ENCODE measurements around the gene MXRA7. TPM values are rescaled to one million over a fixed set of nuclear protein-coding genes. Genes with fewer than 3 reads are reported as not detected.
A peak's percentile ranks its signal among the peaks of the same experiment; 100 is the strongest.

Gene MXRA7
- total and polyA plus RNA-seq, 4 donors, result 4.8 to 22.1 (median 11.3) TPM

DNA sequence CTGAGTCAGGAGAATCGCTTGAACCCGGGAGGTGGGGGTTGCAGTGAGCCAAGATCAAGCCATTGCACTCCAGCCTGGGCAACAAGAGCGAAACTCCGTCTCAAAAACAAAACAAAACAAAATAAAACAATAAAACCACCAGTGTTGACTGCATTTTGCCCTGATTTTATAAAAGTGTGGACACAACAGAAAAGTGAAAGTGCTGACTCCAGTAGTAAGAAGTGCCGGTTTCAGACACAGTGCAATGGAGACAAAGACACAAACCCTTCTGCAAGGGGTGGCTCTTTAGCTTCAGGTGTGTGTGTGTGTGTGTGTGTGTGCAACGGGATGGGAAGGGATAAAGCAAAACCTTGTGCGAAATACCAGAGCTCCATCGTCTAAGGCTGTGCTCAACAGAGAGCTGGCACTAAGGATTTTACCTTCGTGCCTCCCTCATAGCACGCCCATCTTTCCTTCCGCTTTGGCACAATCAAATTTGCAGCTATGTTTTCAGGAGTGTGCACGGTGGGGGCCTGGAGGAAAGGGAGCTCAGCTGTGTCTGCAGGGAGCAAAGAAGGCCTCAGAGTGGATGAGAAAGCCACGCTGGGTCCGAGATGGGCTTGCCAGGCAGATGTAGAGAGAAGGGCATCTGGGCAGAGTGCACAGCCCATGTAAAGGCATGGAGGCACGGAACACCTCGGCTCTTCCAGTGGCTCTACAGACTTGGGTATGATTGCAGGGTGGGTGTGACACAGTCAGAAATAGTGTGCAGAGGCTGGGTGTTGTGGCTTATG is 15.5 kb downstream of the MXRA7 start:
- peaks cover 0 to 5% (median 0%) of the 10 kb centered on the region in 4 donors for H3K4me1 ChIP-seq (ENCODE audit: control insufficient read depth in 4 of 4, insufficient read depth in 4 of 4, low read length in 3 of 4)
- no peaks in the 10 kb centered on the region for H3K36me3 ChIP-seq (ENCODE audit: control insufficient read depth in 4 of 4, insufficient read depth in 3 of 4, low read depth in 1 of 4, low read length in 3 of 4)
- no peaks in the 10 kb centered on the region for H3K9me3 ChIP-seq (ENCODE audit: control insufficient read depth in 4 of 4, low read length in 3 of 4)
- H3K4me3 ChIP-seq (ENCODE audit: low read depth in 1 of 3, low read length in 3 of 3), result no peak overlapping the region
- H3K9ac ChIP-seq (ENCODE audit: low read depth in 1 of 2, low read length in 2 of 2), result no peak overlapping the region
- H3K27ac ChIP-seq (ENCODE audit: low read depth in 1 of 2, low read length in 2 of 2), result peak overlapping the region in 1 of 2 donors; percentile 27
- WGBS, result 77% methylated on average over 16 of the region's 16 CpGs
- TF ChIP-seq RXRA (IDR thresholded peaks at IDR 0.05) (no peak), FOXA1 (IDR thresholded peaks at IDR 0.05) (no peak)
- DNase-seq (ENCODE audit: low spot score), result no peak
- no peaks in the 10 kb centered on the region for H3K27me3 ChIP-seq (ENCODE audit: control insufficient read depth in 4 of 4, insufficient read depth in 4 of 4, low read length in 3 of 4)

DNA sequence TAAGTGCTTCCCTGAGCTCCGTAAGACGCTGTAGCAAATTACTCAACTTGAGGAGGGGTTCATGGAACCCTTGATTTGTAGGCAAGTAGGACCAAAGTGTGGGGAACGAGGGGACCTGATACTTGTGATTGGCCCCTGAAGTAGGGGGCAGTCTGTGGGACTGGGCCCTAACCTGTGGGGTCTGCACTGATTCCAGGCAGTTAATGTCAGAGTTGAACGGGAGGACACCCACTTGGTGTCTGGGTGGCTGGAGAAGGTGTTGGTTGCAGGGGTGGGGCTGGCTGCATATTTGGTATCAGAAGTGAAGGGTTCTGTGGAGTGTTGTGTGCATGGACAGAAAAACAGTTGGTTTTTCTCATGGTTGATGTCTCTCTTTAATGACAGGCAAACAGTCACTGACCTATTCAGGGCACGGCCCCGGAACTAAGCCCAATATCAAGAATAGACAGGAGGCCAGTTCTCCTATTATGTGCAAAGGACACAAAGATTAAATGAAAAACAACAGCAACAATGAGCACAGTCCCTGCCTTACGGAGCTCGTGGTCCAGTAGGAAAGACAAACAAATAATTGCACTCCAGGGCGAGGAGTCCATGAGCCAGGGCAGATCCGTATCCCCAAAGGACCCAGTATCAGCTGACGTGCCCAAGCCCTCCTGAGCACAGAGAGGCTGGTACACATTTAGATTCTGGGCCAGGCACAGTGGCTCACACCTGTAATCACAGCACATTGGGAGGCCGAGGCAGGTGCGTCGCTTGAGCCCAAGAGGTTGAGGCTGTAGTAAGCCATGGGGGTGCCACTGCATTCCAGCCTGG is 19.2 kb downstream of the MXRA7 start:
- Histone ChIP-seq H3K4me1 (ENCODE audit: control insufficient read depth in 4 of 4, insufficient read depth in 4 of 4, low read length in 3 of 4) (peaks cover 0 to 3% (median 0%) of the 10 kb centered on the region in 4 donors), H3K27me3 (ENCODE audit: control insufficient read depth in 4 of 4, insufficient read depth in 4 of 4, low read length in 3 of 4) (no peaks in the 10 kb centered on the region), H3K27ac (ENCODE audit: low read depth in 1 of 2, low read length in 2 of 2) (no peak overlapping the region), H3K9ac (ENCODE audit: low read depth in 1 of 2, low read length in 2 of 2) (no peak overlapping the region), H3K4me3 (ENCODE audit: low read depth in 1 of 3, low read length in 3 of 3) (no peak overlapping the region), H3K9me3 (ENCODE audit: control insufficient read depth in 4 of 4, low read length in 3 of 4) (no peaks in the 10 kb centered on the region), H3K36me3 (ENCODE audit: control insufficient read depth in 4 of 4, insufficient read depth in 3 of 4, low read depth in 1 of 4, low read length in 3 of 4) (no peaks in the 10 kb centered on the region)
- TF ChIP-seq, protein P1, sequence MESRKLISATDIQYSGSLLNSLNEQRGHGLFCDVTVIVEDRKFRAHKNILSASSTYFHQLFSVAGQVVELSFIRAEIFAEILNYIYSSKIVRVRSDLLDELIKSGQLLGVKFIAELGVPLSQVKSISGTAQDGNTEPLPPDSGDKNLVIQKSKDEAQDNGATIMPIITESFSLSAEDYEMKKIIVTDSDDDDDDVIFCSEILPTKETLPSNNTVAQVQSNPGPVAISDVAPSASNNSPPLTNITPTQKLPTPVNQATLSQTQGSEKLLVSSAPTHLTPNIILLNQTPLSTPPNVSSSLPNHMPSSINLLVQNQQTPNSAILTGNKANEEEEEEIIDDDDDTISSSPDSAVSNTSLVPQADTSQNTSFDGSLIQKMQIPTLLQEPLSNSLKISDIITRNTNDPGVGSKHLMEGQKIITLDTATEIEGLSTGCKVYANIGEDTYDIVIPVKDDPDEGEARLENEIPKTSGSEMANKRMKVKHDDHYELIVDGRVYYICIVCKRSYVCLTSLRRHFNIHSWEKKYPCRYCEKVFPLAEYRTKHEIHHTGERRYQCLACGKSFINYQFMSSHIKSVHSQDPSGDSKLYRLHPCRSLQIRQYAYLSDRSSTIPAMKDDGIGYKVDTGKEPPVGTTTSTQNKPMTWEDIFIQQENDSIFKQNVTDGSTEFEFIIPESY (IDR thresholded peaks at IDR 0.05), result no peak
- TF ChIP-seq, protein P2, sequence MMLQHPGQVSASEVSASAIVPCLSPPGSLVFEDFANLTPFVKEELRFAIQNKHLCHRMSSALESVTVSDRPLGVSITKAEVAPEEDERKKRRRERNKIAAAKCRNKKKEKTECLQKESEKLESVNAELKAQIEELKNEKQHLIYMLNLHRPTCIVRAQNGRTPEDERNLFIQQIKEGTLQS (IDR thresholded peaks at IDR 0.05), result no peak
- TF ChIP-seq SP1 (IDR thresholded peaks at IDR 0.05), result no peak
- TF ChIP-seq NR2F2 (IDR thresholded peaks at IDR 0.05), result no peak
- TF ChIP-seq FOXA2 (IDR thresholded peaks at IDR 0.05), result no peak
- TF ChIP-seq, protein P3, sequence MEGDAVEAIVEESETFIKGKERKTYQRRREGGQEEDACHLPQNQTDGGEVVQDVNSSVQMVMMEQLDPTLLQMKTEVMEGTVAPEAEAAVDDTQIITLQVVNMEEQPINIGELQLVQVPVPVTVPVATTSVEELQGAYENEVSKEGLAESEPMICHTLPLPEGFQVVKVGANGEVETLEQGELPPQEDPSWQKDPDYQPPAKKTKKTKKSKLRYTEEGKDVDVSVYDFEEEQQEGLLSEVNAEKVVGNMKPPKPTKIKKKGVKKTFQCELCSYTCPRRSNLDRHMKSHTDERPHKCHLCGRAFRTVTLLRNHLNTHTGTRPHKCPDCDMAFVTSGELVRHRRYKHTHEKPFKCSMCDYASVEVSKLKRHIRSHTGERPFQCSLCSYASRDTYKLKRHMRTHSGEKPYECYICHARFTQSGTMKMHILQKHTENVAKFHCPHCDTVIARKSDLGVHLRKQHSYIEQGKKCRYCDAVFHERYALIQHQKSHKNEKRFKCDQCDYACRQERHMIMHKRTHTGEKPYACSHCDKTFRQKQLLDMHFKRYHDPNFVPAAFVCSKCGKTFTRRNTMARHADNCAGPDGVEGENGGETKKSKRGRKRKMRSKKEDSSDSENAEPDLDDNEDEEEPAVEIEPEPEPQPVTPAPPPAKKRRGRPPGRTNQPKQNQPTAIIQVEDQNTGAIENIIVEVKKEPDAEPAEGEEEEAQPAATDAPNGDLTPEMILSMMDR (IDR thresholded peaks at IDR 0.05; ENCODE audit: low read depth, low read length, missing input control), result no peak
- TF ChIP-seq GABPA (IDR thresholded peaks at IDR 0.05 in 1 of 2, conservative IDR thresholded peaks at IDR 0.05 in 1 of 2), result no peak
- TF ChIP-seq EGR1 (IDR thresholded peaks at IDR 0.05; ENCODE audit: low read depth in 2 of 2), result no peak
- TF ChIP-seq JUND (IDR thresholded peaks at IDR 0.05), result no peak
- no peak for TF ChIP-seq RAD21 (IDR thresholded peaks at IDR 0.05)
- TF ChIP-seq, protein P4, sequence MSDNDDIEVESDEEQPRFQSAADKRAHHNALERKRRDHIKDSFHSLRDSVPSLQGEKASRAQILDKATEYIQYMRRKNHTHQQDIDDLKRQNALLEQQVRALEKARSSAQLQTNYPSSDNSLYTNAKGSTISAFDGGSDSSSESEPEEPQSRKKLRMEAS (IDR thresholded peaks at IDR 0.05), result no peak
- TF ChIP-seq, protein P5, sequence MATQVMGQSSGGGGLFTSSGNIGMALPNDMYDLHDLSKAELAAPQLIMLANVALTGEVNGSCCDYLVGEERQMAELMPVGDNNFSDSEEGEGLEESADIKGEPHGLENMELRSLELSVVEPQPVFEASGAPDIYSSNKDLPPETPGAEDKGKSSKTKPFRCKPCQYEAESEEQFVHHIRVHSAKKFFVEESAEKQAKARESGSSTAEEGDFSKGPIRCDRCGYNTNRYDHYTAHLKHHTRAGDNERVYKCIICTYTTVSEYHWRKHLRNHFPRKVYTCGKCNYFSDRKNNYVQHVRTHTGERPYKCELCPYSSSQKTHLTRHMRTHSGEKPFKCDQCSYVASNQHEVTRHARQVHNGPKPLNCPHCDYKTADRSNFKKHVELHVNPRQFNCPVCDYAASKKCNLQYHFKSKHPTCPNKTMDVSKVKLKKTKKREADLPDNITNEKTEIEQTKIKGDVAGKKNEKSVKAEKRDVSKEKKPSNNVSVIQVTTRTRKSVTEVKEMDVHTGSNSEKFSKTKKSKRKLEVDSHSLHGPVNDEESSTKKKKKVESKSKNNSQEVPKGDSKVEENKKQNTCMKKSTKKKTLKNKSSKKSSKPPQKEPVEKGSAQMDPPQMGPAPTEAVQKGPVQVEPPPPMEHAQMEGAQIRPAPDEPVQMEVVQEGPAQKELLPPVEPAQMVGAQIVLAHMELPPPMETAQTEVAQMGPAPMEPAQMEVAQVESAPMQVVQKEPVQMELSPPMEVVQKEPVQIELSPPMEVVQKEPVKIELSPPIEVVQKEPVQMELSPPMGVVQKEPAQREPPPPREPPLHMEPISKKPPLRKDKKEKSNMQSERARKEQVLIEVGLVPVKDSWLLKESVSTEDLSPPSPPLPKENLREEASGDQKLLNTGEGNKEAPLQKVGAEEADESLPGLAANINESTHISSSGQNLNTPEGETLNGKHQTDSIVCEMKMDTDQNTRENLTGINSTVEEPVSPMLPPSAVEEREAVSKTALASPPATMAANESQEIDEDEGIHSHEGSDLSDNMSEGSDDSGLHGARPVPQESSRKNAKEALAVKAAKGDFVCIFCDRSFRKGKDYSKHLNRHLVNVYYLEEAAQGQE (IDR thresholded peaks at IDR 0.05), result no peak
- TF ChIP-seq HNF4G (IDR thresholded peaks at IDR 0.05), result no peak
- no peak for TF ChIP-seq YY1 (IDR thresholded peaks at IDR 0.05)
- TF ChIP-seq RXRA (IDR thresholded peaks at IDR 0.05), result no peak
- no peak for TF ChIP-seq HNF4A (conservative IDR thresholded peaks at IDR 0.05)
- TF ChIP-seq TAF1 (conservative IDR thresholded peaks at IDR 0.05), result no peak
- TF ChIP-seq FOXA1 (IDR thresholded peaks at IDR 0.05), result no peak
- 85% methylated on average over 14 of the region's 14 CpGs for WGBS
- DNase-seq (ENCODE audit: low spot score), result no peak

Data from liver (tissue), 9 donors.